Stomach (tissue), 4 donors: ENCODE measurements around the gene NINL.

Experiments
- EP300 ChIP-seq: sonication (generic); formaldehyde crosslinking; IDR thresholded peaks from one replicate; pipeline ENCODE4 v1.6.1; 2017; ENCODE audit warnings: antibody characterized with exemption
- POLR2A ChIP-seq, 4 donors: fragments of 450-650 bp; IDR thresholded peaks; one replicate each; pipeline ENCODE4 v1.6.1; 2016; ENCODE audit warnings: antibody characterized with exemption in 4 of 4, control low read depth in 2 of 4, mild to moderate bottlenecking in 1 of 4, moderate library complexity in 1 of 4
- POLR2AphosphoS5 ChIP-seq, 3 donors: sonication (generic); formaldehyde crosslinking; IDR thresholded peaks; one replicate each; pipeline ENCODE4 v1.6.1; 2016; ENCODE audit warnings: antibody characterized with exemption in 3 of 3
- TF ChIP-seq, protein P1 (sequence below), 7 experiments: fragments of 450-650 bp in 4 of 7; fragments of 200-600 bp in 3 of 7; sonication (generic) in 3 of 7; IDR thresholded peaks; one replicate each; pipeline ENCODE4 v1.5.1; 2016 to 2019; ENCODE audit warnings: antibody characterized with exemption in 7 of 7, control low read depth in 2 of 7, mild to moderate bottlenecking in 1 of 7

DNA sequence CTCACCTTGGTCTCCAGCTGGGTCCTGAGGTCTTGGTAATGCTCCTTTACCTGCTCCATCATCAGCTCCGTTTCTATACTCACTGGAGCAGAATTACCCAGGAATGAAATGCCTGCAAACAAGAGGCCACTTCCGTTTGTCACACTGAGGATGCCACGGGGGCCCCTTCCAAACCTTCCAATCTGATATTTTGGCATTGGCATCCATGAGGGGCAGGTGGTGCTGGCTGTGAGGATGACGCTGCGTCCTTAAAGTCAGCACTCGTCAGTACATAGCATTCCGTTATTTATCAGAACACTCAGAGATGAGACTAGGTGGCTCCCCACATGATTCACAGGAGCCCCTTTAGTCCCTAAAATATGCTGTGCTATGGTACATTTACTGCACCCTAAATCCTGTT is 105.2 kb downstream of the NINL start:
- TF ChIP-seq POLR2A (IDR thresholded peaks at IDR 0.05) (no peak), POLR2AphosphoS5 (IDR thresholded peaks at IDR 0.05) (no peak), EP300 (no peak)
- TF ChIP-seq, protein P1, sequence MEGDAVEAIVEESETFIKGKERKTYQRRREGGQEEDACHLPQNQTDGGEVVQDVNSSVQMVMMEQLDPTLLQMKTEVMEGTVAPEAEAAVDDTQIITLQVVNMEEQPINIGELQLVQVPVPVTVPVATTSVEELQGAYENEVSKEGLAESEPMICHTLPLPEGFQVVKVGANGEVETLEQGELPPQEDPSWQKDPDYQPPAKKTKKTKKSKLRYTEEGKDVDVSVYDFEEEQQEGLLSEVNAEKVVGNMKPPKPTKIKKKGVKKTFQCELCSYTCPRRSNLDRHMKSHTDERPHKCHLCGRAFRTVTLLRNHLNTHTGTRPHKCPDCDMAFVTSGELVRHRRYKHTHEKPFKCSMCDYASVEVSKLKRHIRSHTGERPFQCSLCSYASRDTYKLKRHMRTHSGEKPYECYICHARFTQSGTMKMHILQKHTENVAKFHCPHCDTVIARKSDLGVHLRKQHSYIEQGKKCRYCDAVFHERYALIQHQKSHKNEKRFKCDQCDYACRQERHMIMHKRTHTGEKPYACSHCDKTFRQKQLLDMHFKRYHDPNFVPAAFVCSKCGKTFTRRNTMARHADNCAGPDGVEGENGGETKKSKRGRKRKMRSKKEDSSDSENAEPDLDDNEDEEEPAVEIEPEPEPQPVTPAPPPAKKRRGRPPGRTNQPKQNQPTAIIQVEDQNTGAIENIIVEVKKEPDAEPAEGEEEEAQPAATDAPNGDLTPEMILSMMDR (IDR thresholded peaks at IDR 0.05): no peak
